HK-2 (cell line): ENCODE data around the gene MRPS6.
A peak's percentile ranks its signal among the peaks of the same experiment; 100 is the strongest.

Source experiments
- DNase-seq: peaks from one replicate; pipeline ENCODE4 v3.0.0-alpha.2; 2018; ENCODE audit not compliant: unreplicated experiment

The MRPS6 gene

DNA sequence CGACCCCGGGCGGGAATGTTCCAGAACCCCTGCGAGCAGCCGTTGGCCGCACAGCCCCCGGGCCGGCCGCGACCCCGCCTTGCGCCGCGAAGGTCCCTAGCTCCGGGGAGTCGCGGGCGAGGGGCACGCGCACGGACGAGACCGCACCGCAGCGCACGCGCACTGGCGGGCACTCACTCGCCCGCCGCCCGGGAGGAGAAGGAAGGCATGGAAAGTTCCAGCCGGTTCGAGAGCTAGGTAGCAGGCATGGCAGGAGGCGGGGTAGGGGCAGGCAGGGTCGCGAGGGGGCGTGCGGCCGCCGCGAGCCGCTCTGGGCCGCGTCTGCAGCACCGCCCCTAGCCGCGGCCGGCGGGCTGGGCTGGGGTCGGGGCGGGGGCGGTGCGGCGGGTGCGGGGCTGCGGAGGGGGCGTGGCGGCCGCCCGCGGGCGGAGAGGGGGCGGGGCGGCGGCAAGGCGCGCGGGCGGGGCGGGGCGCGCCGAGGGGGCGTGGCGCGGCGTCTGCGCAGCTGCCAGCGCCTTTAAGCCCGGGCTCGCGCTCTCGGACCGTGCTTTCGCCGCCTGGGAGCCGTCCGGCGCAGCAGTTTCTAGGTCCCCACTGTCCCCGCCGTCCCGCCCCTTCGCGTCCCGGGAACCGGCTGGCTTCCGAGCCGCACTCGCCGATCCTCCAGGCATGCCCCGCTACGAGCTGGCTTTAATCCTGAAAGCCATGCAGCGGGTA is at the start of gene MRPS6, which contains the start of gene SLC5A3:
Gene MRPS6 (plus strand): TSS at position 547 of the 717 bp plus-strand sequence. CDS start 123 bp downstream, at position 670.
Gene SLC5A3 (plus strand): TSS at position 547 of the 717 bp plus-strand sequence. CDS start 21,621 bp downstream, outside the sequence.
- DNase-seq, result peak; percentile 74

- no peak for DNase-seq
Measured at GRCh38 chr21:34023691-34024373, 49.5 kb upstream of the MRPS6 start.

DNA sequence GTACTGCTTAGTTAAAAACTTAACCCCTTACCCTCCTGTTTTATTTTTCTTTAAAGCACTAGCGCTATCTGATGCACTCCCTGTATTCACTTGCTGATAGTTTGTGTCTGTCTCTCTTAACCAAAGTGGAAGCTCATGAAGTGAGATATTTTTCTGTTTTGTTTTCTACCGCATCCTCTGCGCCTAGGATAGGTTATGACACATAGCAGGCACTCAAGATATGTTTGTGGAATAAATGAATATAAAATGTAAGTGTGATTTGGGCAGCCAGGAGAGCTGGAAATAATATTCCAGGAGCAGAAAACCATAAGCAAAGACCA is 49.0 kb upstream of the MRPS6 start:
- no peak for DNase-seq

DNA sequence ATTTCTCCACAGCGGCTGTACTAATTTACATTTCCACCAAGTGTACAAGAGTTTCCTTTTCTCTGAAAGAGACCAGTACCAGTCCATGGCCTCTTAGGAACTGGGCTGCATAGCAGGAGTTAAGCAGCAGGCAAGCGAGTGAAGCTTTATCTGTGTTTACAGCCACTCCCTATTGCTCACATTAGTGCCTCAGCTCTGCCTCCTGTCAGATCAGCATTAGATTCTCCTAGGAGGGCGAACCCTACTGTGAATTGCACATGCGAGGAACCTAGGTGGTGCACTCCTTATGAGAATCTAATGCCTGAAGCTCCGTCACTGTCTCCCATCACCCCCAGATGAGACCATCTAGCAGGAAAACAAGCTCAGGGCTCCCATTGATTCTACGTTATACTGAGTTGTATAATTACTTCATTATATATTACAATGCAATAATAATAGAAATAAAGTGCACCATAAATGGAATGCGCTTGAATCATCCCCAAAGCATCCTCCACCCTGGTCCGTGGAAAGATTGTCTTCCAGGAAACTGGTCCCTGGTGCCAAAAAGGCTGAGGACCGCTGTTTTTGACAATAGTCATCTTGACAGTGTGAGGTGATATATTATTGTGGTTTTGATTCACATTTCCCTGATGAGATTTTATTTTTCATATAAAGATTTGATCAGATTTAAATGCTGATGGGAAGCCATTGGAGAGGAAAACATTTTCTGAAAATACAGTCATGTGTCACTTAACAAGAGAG is 45.5 kb upstream of the MRPS6 start:
- DNase-seq, result no peak

GRCh38 chr21:34029743-34030528 is 43.4 kb upstream of the MRPS6 start:
- no peak for DNase-seq

GRCh38 chr21:34031835-34032370 is 41.5 kb upstream of the MRPS6 start:
- DNase-seq, result no peak

- peak; percentile 1 for DNase-seq
Measured at GRCh38 chr21:34034369-34035014, 38.9 kb upstream of the MRPS6 start.

DNA sequence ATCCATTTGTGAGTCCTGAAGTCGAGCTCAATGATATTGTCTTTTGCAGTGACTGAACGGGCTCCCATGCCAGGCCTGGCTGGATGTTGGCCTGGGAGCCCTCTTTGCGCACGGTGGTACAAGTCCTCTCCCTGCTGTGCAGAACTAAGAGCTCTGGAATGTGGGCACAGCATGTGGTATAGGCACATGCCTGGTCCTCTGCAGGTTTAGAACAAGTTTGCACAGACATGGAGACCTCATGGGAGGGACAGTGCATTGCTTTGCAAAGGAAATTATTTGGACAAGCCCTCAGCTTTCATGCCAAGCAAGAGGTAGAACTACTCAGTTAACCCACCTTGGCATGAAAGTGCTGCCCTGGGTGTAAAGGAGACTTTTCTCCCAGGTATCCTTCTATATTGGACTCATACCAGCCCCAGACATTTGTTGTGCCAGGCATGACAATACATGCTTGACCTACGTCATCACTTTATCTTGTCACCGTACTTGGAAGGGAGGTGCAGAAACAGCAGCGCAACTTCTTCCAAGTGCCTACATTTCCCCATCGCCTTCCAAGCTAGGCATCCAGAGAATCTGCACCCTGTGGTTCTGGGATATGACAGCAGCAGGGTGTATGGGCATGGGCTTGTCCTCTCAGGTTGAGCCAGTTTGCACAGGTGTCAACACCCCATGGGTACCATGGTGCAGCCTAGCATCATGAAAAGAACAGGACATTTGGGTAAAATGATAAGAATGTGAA is 37.6 kb upstream of the MRPS6 start:
- no peak for DNase-seq

- DNase-seq, result peak; percentile 14
Measured at GRCh38 chr21:34037009-34037795, 36.2 kb upstream of the MRPS6 start.

GRCh38 chr21:34039678-34040382 is 33.5 kb upstream of the MRPS6 start:
- no peak for DNase-seq

GRCh38 chr21:34042735-34043134 is 30.6 kb upstream of the MRPS6 start:
- DNase-seq, result no peak

DNA sequence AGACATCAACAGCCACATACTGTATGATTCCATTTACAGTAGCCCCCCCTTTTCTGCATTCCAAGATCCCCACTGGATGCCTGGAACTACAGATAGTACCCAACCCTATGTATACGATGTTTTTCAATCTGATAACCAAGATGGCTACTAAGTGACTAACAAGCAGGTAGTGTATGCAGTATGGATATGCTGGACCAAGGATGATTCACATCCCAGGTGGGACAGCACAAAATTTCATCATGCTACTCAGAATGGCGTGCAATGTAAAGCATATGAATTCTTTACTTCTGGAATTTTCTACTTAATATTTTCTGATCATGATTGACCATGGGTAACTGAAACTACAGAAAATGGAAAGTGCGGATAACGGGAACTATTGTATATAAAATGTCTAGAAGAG is 30.0 kb upstream of the MRPS6 start:
- DNase-seq, result no peak

DNA sequence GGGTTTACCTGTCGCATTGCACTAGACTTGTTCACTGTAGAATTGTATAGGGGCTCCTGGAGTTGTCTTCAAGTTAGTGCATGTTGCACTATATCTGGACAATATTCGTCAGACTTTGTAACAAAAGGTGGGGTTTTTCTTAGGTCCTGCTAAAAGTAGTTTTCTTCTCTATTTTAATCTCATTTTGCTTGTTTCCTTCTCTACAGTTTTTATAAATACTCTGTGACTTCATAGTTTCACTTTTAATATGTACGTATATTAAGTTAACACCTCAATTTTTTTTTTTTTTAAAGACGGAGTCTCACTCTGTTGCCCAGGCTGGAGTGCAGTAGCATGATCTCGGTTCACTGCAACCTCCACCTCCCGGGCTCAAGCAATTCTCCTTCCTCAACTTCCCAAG is 26.5 kb upstream of the MRPS6 start:
- no peak for DNase-seq

DNA sequence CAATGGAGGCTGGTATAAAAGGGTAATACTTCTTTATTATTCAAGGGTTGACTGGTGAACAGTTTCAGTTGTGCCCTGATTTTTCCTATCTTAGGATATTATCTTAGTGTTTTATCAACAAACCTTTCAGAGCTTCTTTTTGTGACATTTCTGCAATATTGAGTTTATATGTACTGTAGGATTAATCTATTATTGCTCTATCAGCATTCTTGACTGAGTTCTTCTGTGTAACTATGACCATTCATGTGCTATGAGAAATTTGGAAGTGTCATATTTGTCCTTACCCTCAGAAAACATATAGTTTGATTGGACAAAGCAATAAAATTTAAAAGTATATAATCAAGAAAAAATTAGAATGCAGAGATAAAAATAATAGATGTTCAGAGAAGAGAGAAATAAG is 25.5 kb upstream of the MRPS6 start:
- no peak for DNase-seq

- no peak for DNase-seq
Measured at GRCh38 chr21:34052171-34052570, 21.2 kb upstream of the MRPS6 start.

GRCh38 chr21:34054259-34054658 is 19.1 kb upstream of the MRPS6 start:
- DNase-seq, result no peak

GRCh38 chr21:34055615-34056014 is 17.8 kb upstream of the MRPS6 start:
- DNase-seq, result no peak

DNA sequence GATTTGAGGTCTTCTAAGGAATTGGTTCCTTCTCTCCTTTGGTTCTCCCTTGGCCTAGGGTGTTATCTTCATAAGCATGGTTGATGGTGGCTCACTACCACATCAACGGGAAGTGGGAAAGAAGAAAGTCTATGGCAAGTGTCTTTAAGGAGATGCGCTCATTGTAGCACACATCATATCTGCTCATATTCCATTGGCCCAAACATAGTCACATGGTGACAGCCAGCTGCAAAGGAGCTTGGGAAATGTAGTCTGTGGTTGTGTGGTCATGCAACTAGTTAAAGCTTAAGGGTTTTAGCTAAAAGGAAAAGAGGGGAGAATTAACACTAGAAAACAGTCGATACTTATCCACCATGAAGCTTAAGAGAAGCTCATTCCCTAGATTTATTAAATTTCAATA is 11.4 kb upstream of the MRPS6 start:
- DNase-seq, result no peak

DNA sequence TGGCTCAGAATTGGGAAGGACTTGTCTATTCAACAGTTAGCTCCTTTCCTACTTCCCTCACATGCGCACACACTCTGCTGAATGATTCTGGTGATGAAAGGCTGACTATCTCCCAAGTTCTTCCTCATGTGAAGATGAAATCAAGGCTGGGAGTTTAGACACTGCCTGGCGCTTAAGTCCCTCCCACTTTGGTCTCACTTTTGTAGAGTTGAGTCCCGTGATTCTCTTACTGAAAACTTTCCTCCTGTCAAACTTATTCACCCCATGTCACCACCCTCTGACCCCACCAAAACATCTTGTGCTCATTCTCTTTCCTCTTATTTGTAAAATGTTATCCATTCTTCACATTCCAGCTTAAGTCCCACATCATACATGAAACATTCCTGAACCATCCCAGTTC is 8.4 kb upstream of the MRPS6 start:
- DNase-seq, result no peak
